Heart right ventricle (tissue), 16 donors: Measurements from ENCODE around the gene MAN2A1. TPM values are rescaled to one million over a fixed set of nuclear protein-coding genes. Genes with fewer than 3 reads are reported as not detected.

Source experiments
- ATAC-seq, 8 donors: fragments of 200-7000 bp; cut with Tn5 transposase; one replicate each; pipeline ENCODE4 v1.9.1; 2020; ENCODE audit warnings: mild to moderate bottlenecking in 8 of 8, moderate library complexity in 8 of 8, moderate number of reproducible peaks in 1 of 8
- DNase-seq, 2 donors: peaks; one replicate each; pipeline ENCODE4 v3.0.0-alpha.2; 2020
- H3K27ac ChIP-seq, 10 donors: fragments of 200-600 bp; sonication (generic) in 2 of 10; one replicate each; pipeline versions ENCODE4 v1.5.0 to v1.8.0; 2020 to 2022; ENCODE audit warnings: mild to moderate bottlenecking in 3 of 10
- H3K27me3 ChIP-seq, 7 donors: fragments of 200-600 bp; one replicate each; pipeline ENCODE4 v1.8.0; 2021 to 2022; ENCODE audit warnings: mild to moderate bottlenecking in 2 of 7
- H3K36me3 ChIP-seq, 9 donors: fragments of 200-600 bp; sonication (generic) in 1 of 9; one replicate each; pipeline versions ENCODE4 v1.5.0 to v1.8.0; 2020 to 2022; ENCODE audit warnings: mild to moderate bottlenecking in 2 of 9
- H3K4me1 ChIP-seq, 9 donors: fragments of 200-600 bp; sonication (generic) in 1 of 9; one replicate each; pipeline versions ENCODE4 v1.5.0 to v1.8.0; 2020 to 2022; ENCODE audit warnings: mild to moderate bottlenecking in 4 of 9
- H3K4me3 ChIP-seq, 10 donors: fragments of 200-600 bp; sonication (generic) in 2 of 10; one replicate each; pipeline versions ENCODE4 v1.5.0 to v1.8.0; 2020 to 2022; ENCODE audit warnings: mild to moderate bottlenecking in 7 of 10, moderate library complexity in 2 of 10
- H3K9me3 ChIP-seq, 11 donors: fragments of 200-600 bp in 10 of 11; sonication (generic) in 2 of 11; one replicate each; pipeline versions ENCODE4 v1.5.0 to v1.8.0; 2013 to 2022; ENCODE audit warnings: mild to moderate bottlenecking in 2 of 11, control low read depth in 1 of 11, moderate library complexity in 1 of 11
- WGBS, 2 donors: extraction: QIAGEN DNeasy Blood & Tissue Kit; methylation state at CpG; one replicate each; pipeline ENCODE4 v1.1.7; 2013; ENCODE audit warnings: inconsistent platforms in 1 of 2; 5-methylcytosine and 5-hydroxymethylcytosine counted together
- intact Hi-C, 10 donors: fragments of 100-400 bp; cut with DNase I; formaldehyde crosslinking; loops; one replicate each; pipeline versions ENCODE4 v1.11.1 to v1.14.2; 2022
- polyA plus RNA-seq, 2 donors: library from polyadenylated mRNA; stranded (reverse); fragments of 200-250 nt; gene quantifications; one replicate each; pipeline ENCODE4 v1.2.3, GENCODE V29; 2013
- total RNA-seq, 10 donors: library from RNA; stranded (reverse); fragmentation: NEBNext Ultra II Directional in 3 of 10; extraction: Animal tissue kit (Norgen Biotek cat#: 25700) in 3 of 10; gene quantifications; one replicate each; pipeline versions ENCODE4 v1.2.1 to v1.2.4, GENCODE V29; 2021 to 2023
- TF ChIP-seq, protein P1 (sequence below), 9 donors: fragments of 200-600 bp; sonication (generic) in 2 of 9; IDR thresholded peaks; one replicate each; pipeline versions ENCODE4 v1.5.0 to v1.8.0; 2021 to 2022; ENCODE audit warnings: antibody characterized with exemption in 9 of 9, mild to moderate bottlenecking in 5 of 9, moderate library complexity in 1 of 9
- donor health status: Arrhythmogenic right ventricular cardiomyopathy.
- donor health status: ischemic (EF 13 %, LVEDD 7.1; RV severe dilation, severe dysfunction).
- donor health status: healthy with polysubstance abuse.
- donor health status: DM: no; HTN: yes; CAD: no.
- donor health status: DM: no; HTN: no; CAD: no.
- donor health status: ischemic (EF 25% LVEDD 6.9; RV normal size, moderate dysfunction).
- donor health status: ischemic (EF 25% LVEDD 5.7; RV mildly dilated, moderate dysfunction).
- donor health status: healthy.
- donor health status: DM: yes; HTN: yes; CAD: no.
- donor health status: Ischemic cardiomyopathy.
- donor health status: ischemic (EF 35%, LVEDD 5.7; RV mildly dilated, moderate dysfunction).
- donor health status: nonischemic (EF 11% LVEDD 7.7; RV severe dilation, severe dysfunction).
- donor health status: DM: yes; HTN: yes; CAD: no.
- donor health status: PGD.
- donor health status: ischemic (EF 29% LVEDD 5.4; RV normal size, mild dysfunction).
- donor health status: nonischemic (EF 23%, LVEDD 6.1; RV moderate dilation, normal function).

MAN2A1 gene
- total and polyA plus RNA-seq, 12 donors, result 2.9 to 16.1 (median 6.5) TPM

DNA sequence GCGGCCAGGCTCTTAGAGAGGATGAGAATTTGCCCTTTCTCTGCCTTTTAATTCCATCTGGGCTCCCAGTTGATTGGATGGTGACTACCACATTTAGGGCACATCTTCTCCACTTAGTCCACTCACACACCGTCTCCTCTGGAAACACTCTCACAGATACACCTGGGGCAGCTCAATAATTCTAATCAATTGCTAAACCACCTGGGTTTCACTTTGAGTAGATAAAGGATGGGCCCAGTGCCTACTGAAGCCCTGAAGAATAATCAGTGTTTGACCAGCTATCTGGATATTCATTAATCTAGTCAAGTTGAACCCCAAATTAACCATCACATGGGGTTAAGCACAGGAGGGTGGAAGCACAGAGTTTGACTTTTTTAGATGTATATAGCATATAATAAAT lies 19.1 kb downstream of the MAN2A1 start:
- TF ChIP-seq, protein P1, sequence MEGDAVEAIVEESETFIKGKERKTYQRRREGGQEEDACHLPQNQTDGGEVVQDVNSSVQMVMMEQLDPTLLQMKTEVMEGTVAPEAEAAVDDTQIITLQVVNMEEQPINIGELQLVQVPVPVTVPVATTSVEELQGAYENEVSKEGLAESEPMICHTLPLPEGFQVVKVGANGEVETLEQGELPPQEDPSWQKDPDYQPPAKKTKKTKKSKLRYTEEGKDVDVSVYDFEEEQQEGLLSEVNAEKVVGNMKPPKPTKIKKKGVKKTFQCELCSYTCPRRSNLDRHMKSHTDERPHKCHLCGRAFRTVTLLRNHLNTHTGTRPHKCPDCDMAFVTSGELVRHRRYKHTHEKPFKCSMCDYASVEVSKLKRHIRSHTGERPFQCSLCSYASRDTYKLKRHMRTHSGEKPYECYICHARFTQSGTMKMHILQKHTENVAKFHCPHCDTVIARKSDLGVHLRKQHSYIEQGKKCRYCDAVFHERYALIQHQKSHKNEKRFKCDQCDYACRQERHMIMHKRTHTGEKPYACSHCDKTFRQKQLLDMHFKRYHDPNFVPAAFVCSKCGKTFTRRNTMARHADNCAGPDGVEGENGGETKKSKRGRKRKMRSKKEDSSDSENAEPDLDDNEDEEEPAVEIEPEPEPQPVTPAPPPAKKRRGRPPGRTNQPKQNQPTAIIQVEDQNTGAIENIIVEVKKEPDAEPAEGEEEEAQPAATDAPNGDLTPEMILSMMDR (IDR thresholded peaks at IDR 0.05), result no peak
- ATAC-seq, result no peak
- H3K27me3 ChIP-seq, result no peaks in the 10 kb centered on the region
- no peak overlapping the region for H3K4me3 ChIP-seq
- no peak overlapping the region for H3K27ac ChIP-seq
- peaks cover 0 to 4% (median 0%) of the 10 kb centered on the region in 9 donors for H3K36me3 ChIP-seq
- no peaks in the 10 kb centered on the region for H3K9me3 ChIP-seq
- H3K4me1 ChIP-seq, result peaks cover 0 to 26% (median 14%) of the 10 kb centered on the region in 9 donors
- DNase-seq, result no peak
- intact Hi-C loops, result no loop called here
- WGBS, 2 donors, result 98 to 100% methylated on average over 2 of the region's 2 CpGs

- intact Hi-C loops, result no loop called here
- Histone ChIP-seq H3K27me3 (no peaks in the 10 kb centered on the region), H3K27ac (no peak overlapping the region), H3K4me1 (peaks cover 0 to 21% (median 11%) of the 10 kb centered on the region in 9 donors), H3K36me3 (peaks cover 0 to 4% (median 0%) of the 10 kb centered on the region in 9 donors), H3K9me3 (no peaks in the 10 kb centered on the region), H3K4me3 (no peak overlapping the region)
- DNase-seq (no peak), ATAC-seq (no peak)
- 91 to 99% methylated on average over 5 of the region's 5 CpGs for WGBS, 2 donors
- TF ChIP-seq, protein P1 (IDR thresholded peaks at IDR 0.05), result no peak
Observed at GRCh38 chr5:109709225-109709624, 19.5 kb downstream of the MAN2A1 start.

- H3K36me3 ChIP-seq, result peaks cover 0 to 16% (median 0%) of the 10 kb centered on the region in 9 donors
- DNase-seq (no peak), ATAC-seq (peak in 1 of 8 donors; percentile 33)
- intact Hi-C loops, result no loop called here
- TF ChIP-seq, protein P1 (IDR thresholded peaks at IDR 0.05), result no peak
- peaks cover 0 to 9% (median 0%) of the 10 kb centered on the region in 9 donors for H3K4me1 ChIP-seq
- H3K4me3 ChIP-seq, result no peak overlapping the region
- no peak overlapping the region for H3K27ac ChIP-seq
- no peaks in the 10 kb centered on the region for H3K9me3 ChIP-seq
- H3K27me3 ChIP-seq, result no peaks in the 10 kb centered on the region
Observed at GRCh38 chr5:109711673-109712072, 21.9 kb downstream of the MAN2A1 start.

GRCh38 chr5:109713453-109713852 lies 23.7 kb downstream of the MAN2A1 start:
- intact Hi-C loops, result no loop called here
- DNase-seq (no peak), ATAC-seq (no peak)
- no peak overlapping the region for H3K4me3 ChIP-seq
- H3K36me3 ChIP-seq, result peaks cover 0 to 34% (median 0%) of the 10 kb centered on the region in 9 donors
- 75 to 83% methylated on average over 3 of the region's 3 CpGs for WGBS, 2 donors
- H3K4me1 ChIP-seq, result peaks cover 0 to 9% (median 0%) of the 10 kb centered on the region in 9 donors
- TF ChIP-seq, protein P1 (IDR thresholded peaks at IDR 0.05), result no peak
- no peaks in the 10 kb centered on the region for H3K27me3 ChIP-seq
- H3K27ac ChIP-seq, result no peak overlapping the region
- H3K9me3 ChIP-seq, result no peaks in the 10 kb centered on the region
